Stimulated activated CD8-positive, alpha-beta memory T cell treated with anti-CD3 and anti-CD28 coated beads, Interleukin-7, amount 100 ng/mL, for 48 hours (primary cell): ENCODE results near the gene CIB1.
"Not testable (repeated sequence)": the region's sequence is repeated elsewhere in the genome, so short reads cannot be mapped to it uniquely, and the experiment has no call there.

ENCODE experiments used
- DNase-seq, 2 donors: peaks; one replicate each; pipeline ENCODE4 v3.0.0-alpha.2; 2020; ENCODE audit warnings: low read depth in 1 of 2; ENCODE audit errors: extremely low read depth in 1 of 2

CIB1 gene

DNA sequence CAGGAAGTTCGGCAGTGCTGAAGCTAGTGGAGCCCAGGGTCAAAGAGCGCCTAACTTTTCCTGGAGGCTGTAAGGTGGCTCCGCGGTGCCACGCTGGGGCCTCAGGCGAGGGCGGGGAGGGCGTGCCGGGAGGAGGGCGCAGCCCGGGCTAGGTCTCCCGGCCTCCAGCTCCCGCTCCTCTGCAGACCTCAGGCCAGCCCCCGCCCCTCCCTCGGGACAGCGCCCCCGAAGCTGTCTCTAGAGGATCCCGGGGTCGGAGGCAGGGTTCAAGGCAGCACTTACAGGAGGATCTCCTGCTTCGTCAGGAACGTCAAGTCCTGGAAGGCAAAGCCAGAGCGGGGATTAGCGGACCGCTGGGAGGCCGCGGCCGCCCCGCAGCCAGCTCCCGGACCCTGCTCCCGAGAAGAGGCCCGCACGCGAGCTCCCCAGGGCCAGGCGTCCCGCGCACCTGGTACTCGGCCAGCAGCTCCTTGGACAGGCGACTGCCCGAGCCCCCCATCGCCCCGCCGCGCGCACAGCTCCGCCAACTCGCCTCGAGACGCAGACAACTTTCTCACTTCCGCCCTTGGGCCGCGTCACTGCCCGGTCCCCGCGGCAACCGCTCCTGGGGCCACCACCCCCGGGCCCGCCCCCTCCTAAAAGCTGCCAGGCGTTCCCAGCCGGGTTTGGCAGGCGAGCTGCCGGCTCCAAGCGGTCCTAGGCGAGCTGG lies at the start of gene CIB1:
Gene CIB1, minus strand, starts transcription at position 555 of the 709 bp plus-strand sequence. Its CDS starts 56 bp downstream, at position 499.
- DNase-seq, result peak; percentile 96 to 98

DNA sequence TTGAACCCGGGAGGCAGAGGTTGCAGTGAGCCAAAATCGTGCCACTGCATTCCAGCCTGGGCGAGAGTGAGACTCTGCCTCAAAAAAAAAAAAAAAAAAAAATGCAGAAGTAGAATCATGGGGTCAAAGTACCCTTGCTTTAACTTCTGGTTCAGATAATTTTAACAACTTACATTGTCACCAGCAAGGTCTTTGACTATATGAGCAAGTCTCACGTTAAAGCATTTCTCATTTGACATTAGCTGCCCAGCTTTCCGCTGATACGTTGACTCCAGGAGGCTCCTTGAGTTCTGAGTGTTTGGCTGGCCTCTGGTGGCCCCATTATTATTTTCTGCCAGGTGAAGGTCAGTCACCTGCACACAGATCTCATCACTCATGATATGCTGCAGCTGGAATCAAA lies 47.9 kb upstream of the CIB1 start:
- not testable (repeated sequence) for DNase-seq

DNA sequence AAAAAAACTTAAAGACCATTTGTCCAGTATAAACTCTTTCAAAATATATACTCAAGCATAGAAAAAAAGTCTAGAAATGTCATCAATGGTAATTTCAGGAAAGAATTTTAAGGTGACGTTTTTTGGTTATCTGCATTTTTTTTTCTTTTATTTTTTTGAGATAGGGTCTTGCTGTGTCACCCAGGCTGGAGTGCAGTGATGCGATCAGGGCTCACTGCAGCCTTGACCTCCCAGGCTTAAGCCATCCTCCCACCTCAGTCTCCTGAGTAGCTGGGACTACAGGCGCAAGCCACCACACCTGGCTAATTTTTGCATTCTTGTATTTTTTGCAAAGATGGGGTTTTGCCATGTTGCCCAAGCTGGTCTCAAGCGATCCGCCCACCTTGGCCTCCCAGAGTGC lies 47.0 kb upstream of the CIB1 start:
- not testable (repeated sequence) for DNase-seq

DNA sequence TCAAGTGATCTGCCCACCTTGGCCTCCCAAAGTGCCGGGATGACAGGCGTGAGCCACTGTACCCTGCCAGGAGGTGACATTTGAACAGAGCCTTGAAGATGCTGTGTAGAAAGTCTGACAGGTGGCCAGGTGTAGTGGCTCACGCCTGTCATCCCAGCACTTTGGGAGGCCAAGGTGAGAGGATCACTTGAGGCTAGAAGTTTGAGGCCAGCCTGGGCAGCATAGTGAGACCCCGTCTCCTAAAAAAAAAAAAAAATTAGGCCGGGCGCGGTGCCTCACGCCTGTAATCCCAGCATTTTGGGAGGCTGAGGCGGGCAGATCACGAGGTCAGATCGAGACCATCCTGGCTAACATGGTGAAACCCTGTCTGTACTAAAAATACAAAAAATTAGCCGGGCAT lies 44.7 kb upstream of the CIB1 start:
- not testable (repeated sequence) for DNase-seq

DNA sequence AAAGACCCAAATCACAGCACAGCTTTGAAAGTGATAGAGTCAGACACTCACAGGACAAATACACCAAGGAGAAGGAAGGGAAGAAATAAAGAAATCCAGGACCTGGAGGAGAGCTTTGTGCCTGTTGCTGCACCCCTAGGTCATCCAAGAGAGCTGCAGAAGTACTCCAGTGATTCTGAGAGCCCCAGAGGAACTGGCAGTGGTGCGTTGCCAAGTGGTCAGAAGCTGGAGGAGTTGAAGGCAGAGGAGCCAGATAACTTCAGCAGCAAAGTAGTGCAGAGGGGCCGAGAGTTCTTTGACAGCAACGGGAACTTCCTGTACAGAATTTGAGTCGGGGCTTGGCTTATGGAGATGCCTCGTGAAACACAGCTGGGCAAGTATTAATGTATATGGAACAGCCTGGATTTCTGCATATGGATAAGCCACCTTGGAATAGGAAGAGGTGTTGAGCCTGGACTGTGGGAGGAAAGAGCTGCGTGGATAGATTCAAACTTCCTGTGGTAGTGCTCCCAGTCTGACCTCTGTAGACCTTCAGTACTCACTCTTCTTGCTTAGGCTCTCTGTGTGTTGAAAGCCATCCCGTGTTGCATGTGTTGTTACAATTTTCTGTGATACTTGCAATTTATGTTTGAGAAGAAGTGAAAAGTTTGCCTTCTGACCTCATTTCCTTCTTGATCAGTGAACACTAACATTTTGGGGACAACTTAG lies 37.9 kb upstream of the CIB1 start:
- no peak for DNase-seq

DNA sequence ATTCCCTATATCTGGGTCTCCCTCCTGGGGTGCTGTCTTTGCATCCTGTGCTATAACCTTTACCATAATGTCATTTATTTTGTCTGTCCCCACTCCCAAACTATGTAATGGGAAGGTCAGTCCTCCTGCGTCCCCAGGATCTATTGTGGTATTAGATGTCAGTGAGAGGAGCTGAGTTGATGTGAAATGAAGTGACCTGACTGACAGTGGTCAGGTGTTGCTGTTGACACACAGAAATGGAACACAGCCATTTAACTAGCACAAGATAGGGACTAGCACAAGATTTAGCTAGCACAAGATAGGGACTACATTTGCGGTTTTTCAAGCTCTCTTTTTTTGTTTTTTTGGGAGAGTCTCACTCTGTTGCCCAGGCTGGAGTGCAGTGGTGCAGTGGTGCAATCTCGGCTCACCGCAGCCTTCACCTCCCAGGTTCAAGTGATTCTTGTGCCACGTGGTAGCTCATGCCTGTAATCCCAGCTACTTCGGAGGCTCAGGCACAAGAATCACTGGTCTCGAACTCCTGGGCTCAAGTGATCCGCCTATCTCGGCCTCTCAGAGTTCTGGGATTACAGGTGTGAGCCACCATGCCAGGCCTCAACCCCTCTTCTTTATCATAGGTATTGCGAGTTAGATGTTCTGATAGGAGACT lies 36.9 kb upstream of the CIB1 start:
- no peak for DNase-seq

DNA sequence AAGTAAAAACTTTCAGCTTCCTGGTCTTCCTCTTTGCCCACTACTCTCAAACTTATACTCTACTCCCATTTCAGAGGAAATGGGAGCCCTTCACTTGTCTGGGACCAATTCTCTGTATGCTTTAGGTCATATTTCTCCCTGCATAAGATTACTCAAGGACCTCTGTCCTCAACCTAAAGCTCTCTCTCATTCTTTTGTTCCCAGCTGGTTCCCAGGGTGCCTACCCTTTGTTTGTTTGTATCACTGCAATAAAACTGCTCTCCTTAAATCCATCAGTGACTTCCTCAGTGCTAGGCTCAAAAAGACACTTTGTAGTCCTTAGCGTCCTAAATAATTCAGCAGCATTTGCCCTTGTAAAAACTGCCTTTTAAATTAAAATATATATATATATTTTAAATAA lies 34.7 kb upstream of the CIB1 start:
- no peak for DNase-seq

DNA sequence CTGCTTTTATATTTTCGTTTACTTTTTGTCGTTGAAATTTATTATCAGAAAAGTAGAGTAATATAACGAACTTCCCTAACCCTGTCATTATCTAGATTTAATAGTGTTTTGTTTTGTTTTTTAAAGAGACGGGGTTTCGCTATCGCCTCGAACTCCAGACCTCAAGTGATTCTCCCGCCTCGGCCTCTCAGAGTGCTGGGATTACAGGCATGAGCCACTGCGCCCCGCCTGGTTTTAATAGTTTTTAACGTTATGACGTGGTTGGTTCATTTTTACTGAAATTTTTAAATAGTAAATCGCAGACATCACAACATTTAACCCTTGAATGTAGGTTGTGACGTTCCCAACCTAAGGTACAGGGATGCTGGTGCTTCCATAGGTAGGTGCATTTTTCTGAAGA lies 32.7 kb upstream of the CIB1 start:
- DNase-seq, result no peak

DNA sequence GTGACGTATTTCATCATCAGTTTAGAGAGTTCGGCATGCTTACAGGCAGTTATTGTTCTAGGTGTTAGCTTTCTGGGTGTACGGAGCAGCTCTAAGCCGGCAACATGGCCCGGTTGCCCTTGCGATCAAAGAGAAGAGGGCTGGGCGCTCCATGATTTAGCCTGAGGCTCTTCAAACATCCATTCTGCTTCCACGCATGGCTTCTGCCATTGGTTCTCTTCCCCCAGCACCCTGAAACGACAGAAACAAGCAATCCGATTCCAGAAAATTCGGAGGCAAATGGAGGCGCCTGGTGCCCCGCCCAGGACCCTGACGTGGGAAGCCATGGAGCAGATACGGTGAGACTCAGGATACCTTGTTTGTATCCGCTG lies 32.3 kb upstream of the CIB1 start:
- peak in 1 of 2 donors; percentile 39 for DNase-seq

DNA sequence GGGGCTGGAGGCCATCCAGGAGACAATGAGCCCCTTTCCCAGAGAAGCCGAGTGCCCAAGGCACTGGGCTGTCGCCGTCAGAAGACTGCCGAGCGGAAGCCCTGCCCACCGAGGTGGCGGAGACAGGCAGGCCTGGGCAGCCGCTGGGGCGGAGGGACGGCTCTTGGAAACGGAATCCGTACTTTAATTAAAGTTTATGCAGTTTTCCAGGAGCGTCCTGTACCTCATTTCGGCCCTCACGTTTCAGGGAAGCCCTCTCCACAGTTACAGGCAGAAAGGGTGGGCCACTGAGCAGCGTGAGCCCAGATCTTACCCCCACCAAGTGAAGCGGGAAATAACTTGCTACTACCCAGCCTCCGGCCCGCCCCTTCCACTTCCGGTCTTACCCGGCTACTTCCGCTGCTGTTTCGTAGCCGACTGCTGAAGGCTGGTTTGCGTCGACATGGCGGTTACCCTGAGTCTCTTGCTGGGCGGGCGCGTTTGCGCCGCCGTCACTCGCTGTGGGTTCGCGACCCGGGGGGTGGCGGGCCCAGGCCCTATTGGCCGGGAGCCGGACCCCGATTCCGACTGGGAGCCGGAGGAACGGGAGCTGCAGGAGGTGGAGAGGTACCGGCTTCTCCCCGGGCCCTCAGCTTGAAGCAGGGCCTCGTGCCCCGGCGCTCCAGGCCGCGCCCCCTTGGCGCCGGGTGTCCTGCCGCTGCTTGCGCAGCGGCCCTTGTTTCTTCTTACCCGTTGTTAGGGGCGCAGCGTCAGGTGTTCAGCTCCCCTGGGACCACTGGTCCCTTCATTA lies 31.7 kb upstream of the CIB1 start, which contains the start of gene NGRN:
Gene NGRN, plus strand, starts transcription at position 402 of the 790 bp plus-strand sequence. Its CDS starts 41 bp downstream, at position 443.
- peak; percentile 85 to 89 for DNase-seq

DNA sequence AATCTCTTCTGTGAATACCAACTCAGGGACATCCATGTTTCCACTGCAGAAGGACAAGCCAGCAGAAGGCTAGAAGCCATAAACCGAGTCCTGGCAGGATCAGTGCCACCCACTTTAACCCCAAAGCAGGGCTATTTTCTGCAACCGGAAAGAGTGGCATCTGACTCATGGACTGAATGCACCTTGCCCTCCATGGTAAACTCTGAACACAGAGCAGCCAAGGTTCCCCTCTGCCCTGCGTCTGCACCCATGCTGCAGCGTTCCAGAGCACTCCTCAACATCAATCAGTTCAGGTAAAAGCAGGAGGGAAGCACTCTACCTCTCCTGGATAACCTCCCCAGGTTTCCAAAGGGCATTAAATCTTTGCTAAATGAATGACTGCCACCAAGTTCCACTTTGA lies 30.9 kb upstream of the CIB1 start:
- peak in 1 of 2 donors; percentile 29 for DNase-seq

DNA sequence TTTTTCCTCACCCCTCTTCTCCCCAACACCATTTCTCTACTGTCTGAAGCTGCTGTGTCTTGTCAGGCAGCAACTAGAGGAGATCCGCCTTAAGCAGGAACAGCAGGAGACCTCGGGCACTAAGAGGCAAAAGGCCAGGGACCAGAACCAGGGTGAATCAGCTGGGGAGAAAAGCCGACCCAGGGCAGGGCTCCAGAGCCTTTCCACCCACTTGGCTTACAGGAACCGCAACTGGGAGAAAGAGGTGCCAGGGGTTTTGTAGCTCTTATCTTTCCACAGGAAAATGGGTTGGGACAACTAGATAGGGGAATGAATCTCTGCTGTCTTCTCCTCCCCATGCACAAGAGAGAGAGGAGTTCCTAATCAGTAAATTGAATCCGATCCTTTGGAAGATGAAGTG lies 28.7 kb upstream of the CIB1 start:
- DNase-seq, result no peak

DNA sequence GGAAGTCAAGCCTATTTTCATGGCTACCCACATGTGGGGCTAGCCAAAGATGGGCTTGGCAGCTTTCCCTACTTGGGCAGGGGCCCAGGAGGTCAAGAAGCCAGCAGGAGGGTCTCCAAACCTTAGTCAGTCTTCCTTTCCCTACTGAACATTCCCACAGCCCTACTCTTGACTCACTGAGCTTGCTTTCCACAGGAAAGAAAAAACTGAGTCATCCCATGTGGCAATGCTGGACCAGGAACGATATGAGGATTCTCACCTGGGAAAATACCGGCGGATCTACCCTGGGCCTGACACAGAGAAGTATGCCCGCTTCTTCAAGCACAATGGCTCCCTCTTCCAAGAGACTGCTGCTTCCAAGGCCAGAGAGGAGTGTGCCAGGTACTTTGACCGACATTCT lies 28.1 kb upstream of the CIB1 start:
- DNase-seq, result no peak

DNA sequence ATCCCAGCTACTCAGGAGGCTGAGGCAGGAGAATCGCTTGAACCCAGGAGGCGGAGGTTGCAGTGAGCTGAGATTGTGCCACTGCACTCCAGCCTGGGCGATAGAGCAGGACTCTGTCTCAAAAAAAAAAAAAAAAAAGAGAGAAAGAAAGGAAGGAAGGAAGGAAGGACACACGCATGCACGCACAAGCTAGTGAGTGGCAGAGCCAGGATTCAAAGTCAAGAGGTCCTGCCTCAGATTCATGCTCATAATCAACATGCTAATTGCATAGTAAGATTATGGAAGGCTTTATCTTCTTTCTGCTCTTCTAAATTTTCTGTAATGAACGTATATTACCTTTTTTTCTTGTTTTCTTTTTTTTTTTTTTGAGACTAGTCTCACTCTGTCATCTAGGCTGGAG lies 27.0 kb upstream of the CIB1 start:
- DNase-seq, result not testable (repeated sequence)

DNA sequence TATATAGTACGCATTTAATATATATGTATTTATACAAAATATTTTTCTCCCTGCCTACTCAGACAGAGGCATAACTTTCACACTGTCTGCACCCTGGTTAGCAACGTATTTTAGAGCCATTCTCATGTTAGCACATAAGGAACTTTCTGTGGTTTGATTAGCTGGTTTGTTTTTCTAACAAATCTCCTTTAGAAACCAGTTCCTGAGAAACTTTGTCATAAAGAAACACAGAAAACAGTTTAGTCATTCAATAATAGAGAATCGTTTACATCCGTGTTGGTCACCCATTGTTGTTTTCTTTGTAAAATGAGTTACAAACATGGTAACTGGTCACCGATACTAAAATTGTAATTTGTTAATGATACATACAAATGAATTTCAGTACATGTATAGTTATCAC lies 25.8 kb upstream of the CIB1 start:
- DNase-seq, result no peak

DNA sequence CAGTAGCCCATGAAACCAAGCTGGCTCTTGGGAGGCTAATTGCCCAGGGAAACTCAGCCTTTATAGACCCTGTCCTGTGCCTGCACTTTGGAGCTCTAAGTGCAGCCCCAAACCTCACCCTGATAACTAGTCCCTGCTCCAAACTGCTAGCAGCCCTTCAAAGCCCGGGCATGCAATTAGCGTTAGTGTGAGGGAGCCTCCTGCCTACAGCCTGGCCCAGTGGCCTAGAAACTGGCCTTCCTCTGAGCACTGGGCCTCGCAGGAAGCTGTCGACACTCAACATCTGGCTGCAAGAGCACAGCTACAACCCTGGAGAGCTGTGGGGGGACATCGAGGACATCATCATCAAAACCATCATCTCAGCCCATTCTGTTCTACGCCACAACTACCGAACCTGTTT lies 24.0 kb upstream of the CIB1 start:
- no peak for DNase-seq

DNA sequence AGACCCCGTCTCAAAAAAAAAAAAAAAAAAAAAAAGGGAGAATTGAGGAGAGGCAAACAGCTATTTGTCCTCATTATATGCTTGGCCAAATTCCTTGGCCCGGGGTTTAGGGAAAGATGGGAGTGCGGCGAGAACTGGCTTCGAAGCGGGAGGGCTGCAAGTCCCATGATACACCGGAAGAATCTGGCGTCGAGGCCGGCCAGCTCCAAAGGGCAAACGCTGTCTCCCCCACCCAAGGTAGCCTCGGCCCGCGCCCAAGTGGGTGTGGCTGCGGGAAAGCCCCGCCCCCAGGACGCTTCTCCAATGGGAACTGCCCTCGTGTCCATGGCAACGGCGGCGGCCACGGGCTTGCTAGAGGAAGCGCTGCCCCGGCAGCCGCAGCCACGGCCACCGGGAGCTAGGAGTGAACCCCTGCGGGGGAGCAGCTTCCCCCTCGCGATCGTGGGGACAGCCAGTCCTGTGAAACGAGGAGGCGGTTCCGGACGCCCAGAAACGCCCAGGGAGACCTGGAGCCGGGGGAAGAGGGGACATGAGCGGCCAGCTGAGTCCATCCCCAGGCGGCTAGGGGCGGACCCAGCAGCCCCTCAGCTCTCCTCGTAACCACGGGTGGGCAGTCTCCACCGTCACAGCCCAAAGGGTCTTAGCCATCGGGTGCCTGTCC lies 15.6 kb upstream of the CIB1 start, which contains the start of gene TTLL13:
Gene TTLL13, plus strand, starts transcription at position 354 of the 661 bp plus-strand sequence. CDS start 1,075 bp downstream, outside the sequence.
- peak; percentile 48 to 88 for DNase-seq

DNA sequence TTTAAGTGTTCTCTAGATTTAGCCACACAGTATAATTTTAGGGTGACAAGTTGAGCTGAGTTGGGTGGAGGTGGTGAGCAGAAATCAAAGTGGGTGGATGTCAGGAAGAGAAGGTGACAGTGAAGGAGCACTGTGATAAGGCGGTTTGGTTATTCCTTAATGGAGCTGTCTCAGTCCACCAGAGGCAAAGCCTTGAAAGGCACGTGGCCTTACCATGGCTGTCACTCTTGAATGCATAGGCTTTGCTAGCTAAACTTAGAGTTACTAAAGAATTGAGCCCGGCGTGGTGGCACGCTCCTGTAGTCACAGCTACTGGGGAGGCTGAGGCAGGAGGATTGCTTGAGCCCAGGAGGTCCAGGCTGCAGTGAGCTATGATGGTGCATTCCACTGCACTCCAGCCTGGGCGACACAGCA lies 15.1 kb upstream of the CIB1 start:
- DNase-seq, result no peak

DNA sequence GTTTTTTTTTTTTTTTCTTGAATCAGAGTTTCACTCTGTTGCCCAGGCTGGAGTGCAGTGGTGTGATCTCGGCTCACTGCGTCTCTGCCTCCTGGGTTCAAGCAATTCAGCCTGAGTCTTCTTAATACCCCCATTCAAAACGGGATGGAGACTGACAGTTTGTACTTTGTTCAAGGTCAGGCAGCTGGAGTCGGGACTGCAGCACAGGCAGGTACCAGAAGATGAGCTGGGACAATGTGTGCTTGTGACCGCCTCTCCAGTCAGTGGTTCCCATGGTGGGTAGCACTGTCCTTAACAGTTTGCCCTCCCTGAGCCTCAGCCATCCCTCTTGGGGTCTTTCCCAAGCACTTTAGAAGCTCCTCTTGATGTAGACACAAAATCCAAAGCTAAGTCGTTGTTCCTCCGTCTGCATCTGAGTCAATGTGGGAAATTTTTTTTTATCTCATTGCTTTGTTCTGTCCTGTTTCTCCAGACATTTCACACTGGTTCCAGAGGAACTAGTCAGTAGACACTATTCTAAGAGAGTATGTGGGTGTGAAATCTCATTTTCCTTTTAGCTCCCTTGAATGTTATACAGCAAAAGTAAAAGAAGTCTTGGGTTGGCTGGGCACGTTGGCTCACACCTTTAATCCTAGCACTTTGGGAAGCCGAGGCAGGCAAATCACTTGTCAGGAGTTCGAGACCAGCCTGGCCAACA lies 10.3 kb upstream of the CIB1 start:
- no peak for DNase-seq
